IPS-15b (cell line): ENCODE measurements around the gene ITGB3BP.
"Not testable (repeated sequence)": the region's sequence is repeated elsewhere in the genome, so short reads cannot be mapped to it uniquely, and the experiment has no call there.

Experiments used
- H3K27me3 ChIP-seq: one replicate; pipeline ENCODE4 v1.6.1; 2013; ENCODE audit warnings: low read length; ENCODE audit not compliant: control insufficient read depth, insufficient read depth
- H3K36me3 ChIP-seq: one replicate; pipeline ENCODE4 v1.6.1; 2013; ENCODE audit warnings: low read length; ENCODE audit not compliant: control insufficient read depth, insufficient read depth
- H3K4me1 ChIP-seq: one replicate; pipeline ENCODE4 v1.6.1; 2013; ENCODE audit warnings: mild to moderate bottlenecking, low read length; ENCODE audit not compliant: control insufficient read depth, insufficient read depth
- H3K4me3 ChIP-seq: one replicate; pipeline ENCODE4 v1.5.1; 2013; ENCODE audit warnings: low read depth, low read length
- H3K9ac ChIP-seq: one replicate; pipeline ENCODE4 v1.6.1; 2013; ENCODE audit warnings: low read depth, mild to moderate bottlenecking, low read length
- H3K9me3 ChIP-seq: one replicate; pipeline ENCODE4 v1.6.1; 2013; ENCODE audit warnings: mild to moderate bottlenecking, low read length; ENCODE audit not compliant: control insufficient read depth, insufficient read depth

Gene ITGB3BP, protein sequence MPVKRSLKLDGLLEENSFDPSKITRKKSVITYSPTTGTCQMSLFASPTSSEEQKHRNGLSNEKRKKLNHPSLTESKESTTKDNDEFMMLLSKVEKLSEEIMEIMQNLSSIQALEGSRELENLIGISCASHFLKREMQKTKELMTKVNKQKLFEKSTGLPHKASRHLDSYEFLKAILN

DNA sequence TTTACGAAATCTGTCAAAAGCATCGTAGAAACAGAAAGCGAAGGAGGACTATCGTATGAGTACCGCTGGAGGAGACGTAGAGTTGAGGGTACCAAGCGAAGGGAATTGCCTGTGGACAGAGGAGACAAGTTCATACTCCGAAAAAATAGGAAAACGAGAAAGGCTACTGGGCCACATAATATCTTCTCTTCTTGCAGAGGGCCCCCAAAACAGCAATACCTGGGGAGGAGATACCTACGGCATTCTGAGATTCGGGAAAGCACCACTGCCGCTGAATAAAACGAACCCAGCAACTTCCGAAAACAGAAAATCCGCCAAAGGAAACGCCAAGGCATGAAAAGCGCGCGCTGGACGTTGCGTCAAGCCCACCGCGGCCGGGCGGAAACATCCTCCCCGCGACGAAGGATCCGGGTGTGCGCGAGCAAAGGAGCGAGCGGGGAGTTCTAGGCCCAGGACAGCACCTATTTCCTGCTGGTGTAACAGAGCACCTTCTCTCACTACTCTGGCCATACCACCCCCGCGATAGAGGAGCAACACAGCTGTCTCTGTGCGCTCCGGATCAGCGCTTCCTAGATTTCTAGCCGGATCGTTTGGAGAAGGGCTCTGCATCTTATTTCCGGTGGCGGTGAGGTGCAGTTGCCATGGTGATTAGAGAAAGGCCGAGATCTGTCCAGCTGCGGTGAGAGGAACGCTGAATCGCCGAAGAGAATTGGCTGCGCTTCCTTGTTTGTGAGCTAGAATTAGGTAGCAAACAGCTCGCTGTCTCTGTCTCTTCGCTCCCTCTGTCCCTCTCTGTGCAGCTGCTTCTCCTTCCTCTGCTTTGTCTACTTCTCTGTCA, at the start of gene ITGB3BP, which contains the start of gene EFCAB7:
TSS of gene ITGB3BP (minus strand) at position 335 of the 838 bp plus-strand sequence. CDS start at position 243, 92 bp downstream.
TSS of gene EFCAB7 (plus strand) at position 635 of the 838 bp plus-strand sequence. CDS start 2,048 bp downstream, outside the sequence.
- Histone ChIP-seq H3K9ac (peak within 1 kb of the TSS; percentile 84), H3K4me1 (peaks cover 3% of the 10 kb centered on the region), H3K4me3 (peak within 1 kb of the TSS; percentile 89), H3K27me3 (no peaks in the 10 kb centered on the region), H3K36me3 (no peaks in the 10 kb centered on the region), H3K9me3 (no peaks in the 10 kb centered on the region)

DNA sequence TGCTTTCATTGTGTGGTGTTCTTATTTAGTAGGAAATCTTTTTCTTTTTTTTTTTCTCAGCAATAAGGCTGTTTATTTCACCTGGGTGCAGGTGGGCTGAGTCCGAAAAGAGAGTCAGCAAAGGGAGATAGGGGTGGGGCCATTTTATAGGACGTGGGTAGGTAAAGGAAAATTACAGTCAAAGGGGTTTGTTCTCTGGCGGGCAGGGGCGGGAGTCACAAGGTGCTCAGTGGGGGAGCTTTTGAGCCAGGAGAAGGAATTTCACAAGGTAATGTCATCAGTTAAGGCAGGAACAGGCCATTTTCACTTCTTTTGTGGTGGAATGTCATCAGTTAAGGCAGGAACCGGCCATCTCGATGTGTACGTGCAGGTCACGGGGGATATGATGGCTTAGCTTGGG, 49.7 kb upstream of the ITGB3BP start:
- peaks cover 22% of the 10 kb centered on the region for H3K4me1 ChIP-seq

GRCh38 chr1:63569640-63570316, 46.8 kb upstream of the ITGB3BP start:
- no peak overlapping the region for H3K4me3 ChIP-seq
- H3K9me3 ChIP-seq: no peaks in the 10 kb centered on the region
- H3K9ac ChIP-seq: no peak overlapping the region
- no peaks in the 10 kb centered on the region for H3K36me3 ChIP-seq
- H3K4me1 ChIP-seq: peaks cover 19% of the 10 kb centered on the region
- no peaks in the 10 kb centered on the region for H3K27me3 ChIP-seq

More for the DNA sequence above, 49.7 kb upstream of the ITGB3BP start:
- H3K9ac ChIP-seq, H3K27me3 ChIP-seq, H3K4me3 ChIP-seq, H3K36me3 ChIP-seq, H3K9me3 ChIP-seq: not testable (repeated sequence)

DNA sequence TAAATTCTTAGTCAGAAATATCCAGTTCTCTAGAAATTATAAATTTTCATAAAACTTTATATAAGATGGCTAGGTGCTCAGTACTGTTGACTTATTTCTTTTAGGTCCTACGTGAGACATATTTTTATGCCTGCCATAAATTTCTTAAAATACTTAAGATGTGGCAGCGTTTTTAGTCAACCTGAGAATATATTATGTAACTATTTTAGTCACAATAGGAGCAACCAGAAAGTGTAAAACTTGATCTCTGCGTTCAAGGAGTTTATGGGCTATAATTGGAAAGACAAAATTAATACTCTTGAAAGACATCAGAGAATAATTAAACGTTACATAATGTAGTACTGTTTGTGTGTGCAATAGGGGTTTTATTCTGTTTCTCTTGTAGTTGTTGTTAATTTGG, 46.0 kb upstream of the ITGB3BP start:
- Histone ChIP-seq H3K27me3 (no peaks in the 10 kb centered on the region), H3K4me1 (peaks cover 17% of the 10 kb centered on the region), H3K36me3 (no peaks in the 10 kb centered on the region), H3K9ac (no peak overlapping the region), H3K9me3 (no peaks in the 10 kb centered on the region), H3K4me3 (no peak overlapping the region)

- H3K27me3 ChIP-seq: no peaks in the 10 kb centered on the region
- no peaks in the 10 kb centered on the region for H3K36me3 ChIP-seq
- no peaks in the 10 kb centered on the region for H3K9me3 ChIP-seq
- H3K4me1 ChIP-seq: no peaks in the 10 kb centered on the region
- no peak overlapping the region for H3K4me3 ChIP-seq
- no peak overlapping the region for H3K9ac ChIP-seq
Measured at GRCh38 chr1:63563745-63564144, 40.7 kb upstream of the ITGB3BP start.

GRCh38 chr1:63559357-63559756, 36.3 kb upstream of the ITGB3BP start:
- Histone ChIP-seq H3K27me3 (no peaks in the 10 kb centered on the region), H3K9me3 (no peaks in the 10 kb centered on the region), H3K36me3 (no peaks in the 10 kb centered on the region), H3K9ac (no peak overlapping the region), H3K4me3 (no peak overlapping the region), H3K4me1 (peaks cover 4% of the 10 kb centered on the region)

GRCh38 chr1:63557365-63557987, 34.5 kb upstream of the ITGB3BP start:
- H3K36me3 ChIP-seq: no peaks in the 10 kb centered on the region
- no peak overlapping the region for H3K4me3 ChIP-seq

GRCh38 chr1:63555480-63555879, 32.5 kb upstream of the ITGB3BP start:
- Histone ChIP-seq H3K4me3 (no peak overlapping the region), H3K4me1 (peaks cover 4% of the 10 kb centered on the region), H3K27me3 (no peaks in the 10 kb centered on the region), H3K9ac (no peak overlapping the region), H3K9me3 (no peaks in the 10 kb centered on the region), H3K36me3 (no peaks in the 10 kb centered on the region)

More at GRCh38 chr1:63557365-63557987, 34.5 kb upstream of the ITGB3BP start:
- H3K4me1 ChIP-seq: peaks cover 4% of the 10 kb centered on the region
- no peaks in the 10 kb centered on the region for H3K27me3 ChIP-seq
- H3K9me3 ChIP-seq: no peaks in the 10 kb centered on the region
- no peak overlapping the region for H3K9ac ChIP-seq

DNA sequence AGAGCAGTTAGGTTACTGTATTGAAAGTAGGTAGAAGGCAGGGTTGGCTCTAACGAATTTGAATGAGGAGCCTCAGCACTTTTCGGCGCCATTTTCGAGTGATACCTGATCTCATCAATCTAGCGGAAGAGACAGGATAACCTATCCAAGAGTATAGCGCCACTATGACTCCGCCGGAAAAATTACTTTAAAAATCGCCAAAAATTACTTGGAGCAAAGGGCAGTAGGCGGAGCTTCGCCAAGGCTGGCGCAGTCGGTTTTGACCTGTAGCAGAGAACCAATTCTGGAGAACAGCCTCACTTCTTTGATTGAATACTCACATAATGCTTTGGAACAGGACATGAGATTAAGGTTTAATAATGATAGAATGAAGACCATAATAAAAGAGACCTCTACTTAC, 25.9 kb upstream of the ITGB3BP start:
- no peak overlapping the region for H3K9ac ChIP-seq
- H3K36me3 ChIP-seq: no peaks in the 10 kb centered on the region
- H3K4me1 ChIP-seq: no peaks in the 10 kb centered on the region
- no peaks in the 10 kb centered on the region for H3K9me3 ChIP-seq
- no peak overlapping the region for H3K4me3 ChIP-seq
- H3K27me3 ChIP-seq: no peaks in the 10 kb centered on the region

DNA sequence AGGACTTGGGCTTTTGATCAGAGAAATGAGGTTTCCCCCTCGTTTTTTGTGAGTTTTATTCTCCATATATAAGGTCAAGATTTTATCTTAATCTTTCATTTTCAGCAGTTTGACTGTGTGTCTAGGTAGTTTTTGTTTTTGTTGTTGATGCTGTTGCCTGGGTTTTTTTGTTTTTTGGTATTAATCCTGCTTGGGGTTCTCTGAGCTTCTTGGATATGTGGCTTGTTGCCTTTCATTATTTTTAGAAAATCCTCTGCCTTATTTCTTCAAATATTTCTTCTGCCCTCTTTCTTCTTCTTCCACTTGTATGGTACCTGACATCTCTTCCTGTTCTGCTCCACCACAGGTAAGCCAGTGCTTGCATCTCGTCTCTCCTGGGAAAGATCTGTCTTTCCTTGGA, 25.3 kb upstream of the ITGB3BP start:
- H3K4me1 ChIP-seq: no peaks in the 10 kb centered on the region
- H3K27me3 ChIP-seq: no peaks in the 10 kb centered on the region
- H3K4me3 ChIP-seq: no peak overlapping the region
- no peaks in the 10 kb centered on the region for H3K9me3 ChIP-seq
- H3K9ac ChIP-seq: no peak overlapping the region
- no peaks in the 10 kb centered on the region for H3K36me3 ChIP-seq

DNA sequence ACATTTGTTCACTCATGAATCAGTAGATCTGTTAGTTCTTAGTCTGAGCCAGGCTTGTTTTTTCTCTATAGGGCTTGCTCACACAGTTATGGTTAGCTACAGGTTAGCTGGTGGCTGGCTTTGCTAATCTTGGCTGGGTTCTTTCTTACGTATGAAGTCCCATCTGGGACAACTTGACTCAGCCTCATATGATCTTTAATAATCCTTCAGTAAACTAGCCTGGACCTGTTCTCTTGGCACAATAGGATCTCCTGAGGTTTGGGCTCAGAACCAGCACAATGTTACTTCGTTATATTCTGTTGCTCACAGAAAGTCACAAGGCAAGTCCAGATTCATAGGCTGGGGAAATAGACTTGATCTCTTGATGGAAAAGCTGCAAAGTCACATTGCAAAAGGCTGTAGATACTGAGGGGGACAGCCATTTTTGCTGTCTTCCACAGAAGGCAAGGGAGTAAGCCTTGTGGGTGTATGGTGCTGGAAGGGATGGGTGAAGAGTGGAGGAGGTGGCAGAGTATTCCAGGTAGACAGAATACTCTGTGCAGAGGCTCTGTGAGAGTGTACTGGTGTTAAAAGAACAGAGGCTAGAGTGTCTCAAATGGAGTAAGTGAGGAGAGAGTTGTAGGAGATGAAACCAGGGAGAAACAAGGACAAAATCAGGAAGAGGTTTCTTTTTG, 24.7 kb upstream of the ITGB3BP start:
- Histone ChIP-seq H3K27me3 (no peaks in the 10 kb centered on the region), H3K4me1 (no peaks in the 10 kb centered on the region), H3K9ac (no peak overlapping the region), H3K4me3 (no peak overlapping the region), H3K9me3 (no peaks in the 10 kb centered on the region), H3K36me3 (no peaks in the 10 kb centered on the region)
